Neuron (in vitro differentiated cells): Measurements from ENCODE around the gene NKAP.
"Not testable (repeated sequence)": the region's sequence is repeated elsewhere in the genome, so short reads cannot be mapped to it uniquely, and the experiment has no call there.

Experiments used
- H2AFZ ChIP-seq: one replicate; pipeline ENCODE4 v1.6.1; 2013; ENCODE audit warnings: low read depth, mild to moderate bottlenecking, inconsistent platforms, low read length, moderate library complexity
- H3K27me3 ChIP-seq: one replicate; pipeline ENCODE4 v1.6.1; 2013; ENCODE audit warnings: low read length; ENCODE audit not compliant: insufficient read depth
- H3K36me3 ChIP-seq: one replicate; pipeline ENCODE4 v1.6.1; 2013; ENCODE audit warnings: low read length; ENCODE audit not compliant: insufficient read depth
- H3K4me1 ChIP-seq: one replicate; pipeline ENCODE4 v1.6.1; 2013; ENCODE audit warnings: low read length; ENCODE audit not compliant: insufficient read depth
- H3K4me3 ChIP-seq: 2 replicates; pipeline ENCODE4 v1.5.1; 2013; ENCODE audit warnings: mild to moderate bottlenecking, low read length, moderate library complexity
- H3K9me3 ChIP-seq: one replicate; pipeline ENCODE4 v1.6.1; 2013; ENCODE audit warnings: low read length

NKAP gene

DNA sequence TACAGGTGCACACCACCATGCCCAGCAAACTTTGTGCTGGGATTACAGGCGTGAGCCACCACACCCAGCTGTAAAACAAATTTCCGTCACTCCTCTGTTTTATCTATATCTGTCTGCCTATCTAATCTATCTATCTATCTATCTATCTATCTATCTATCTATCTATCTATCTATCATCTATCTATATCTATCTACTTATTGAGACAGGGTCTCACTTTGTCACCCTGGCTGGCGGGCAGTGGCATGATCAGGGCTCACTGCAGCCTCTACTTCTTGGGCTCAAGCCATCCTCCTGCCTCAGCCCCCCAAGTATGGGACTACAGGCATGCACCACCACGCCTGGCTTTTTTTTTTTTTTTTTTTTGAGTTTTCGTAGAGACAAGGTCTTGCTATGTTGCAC is 27.2 kb downstream of the NKAP start:
- H3K4me1 ChIP-seq: no peaks in the 10 kb centered on the region
- no peaks in the 10 kb centered on the region for H3K36me3 ChIP-seq
- no peak overlapping the region for H2AFZ ChIP-seq
- H3K27me3 ChIP-seq: no peaks in the 10 kb centered on the region
- no peaks in the 10 kb centered on the region for H3K9me3 ChIP-seq
- no peak overlapping the region for H3K4me3 ChIP-seq

- Histone ChIP-seq H2AFZ (no peak overlapping the region), H3K9me3 (no peaks in the 10 kb centered on the region), H3K27me3 (no peaks in the 10 kb centered on the region), H3K4me1 (no peaks in the 10 kb centered on the region), H3K4me3 (no peak overlapping the region), H3K36me3 (no peaks in the 10 kb centered on the region)
Measured at GRCh38 chrX:119900976-119901375, 42.6 kb downstream of the NKAP start.

DNA sequence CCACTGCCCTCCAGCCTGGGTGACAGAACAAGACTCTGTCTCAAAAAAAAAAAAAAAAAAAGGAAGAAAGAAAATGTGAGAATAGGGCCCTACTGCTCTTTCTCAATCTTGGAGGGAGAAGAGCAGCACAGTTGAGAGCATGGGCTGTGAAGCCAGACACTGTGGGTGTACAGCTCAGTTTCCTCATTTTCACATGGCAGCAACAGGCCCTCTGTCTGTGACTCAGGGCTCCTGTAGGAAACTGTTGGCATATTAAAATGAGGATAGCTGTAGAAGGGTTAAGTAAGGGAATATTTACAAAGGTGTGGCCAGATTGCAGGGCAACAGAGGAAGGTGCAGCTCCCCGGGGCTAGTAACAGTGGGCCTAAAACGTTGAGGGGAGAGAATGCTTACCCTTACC is 44.4 kb downstream of the NKAP start:
- H3K9me3 ChIP-seq: no peaks in the 10 kb centered on the region
- H2AFZ ChIP-seq: no peak overlapping the region
- no peak overlapping the region for H3K4me3 ChIP-seq
- no peaks in the 10 kb centered on the region for H3K4me1 ChIP-seq
- H3K27me3 ChIP-seq: no peaks in the 10 kb centered on the region
- H3K36me3 ChIP-seq: no peaks in the 10 kb centered on the region

GRCh38 chrX:119895843-119896326 is 47.7 kb downstream of the NKAP start, which contains the start of gene AKAP14:
AKAP14 (plus strand) TSS chrX:119895893; CDS start chrX:119903224, 7,331 bp downstream.
- Histone ChIP-seq H3K9me3 (no peaks in the 10 kb centered on the region), H2AFZ (no peak within 1 kb of the TSS), H3K36me3 (no peaks in the 10 kb centered on the region), H3K4me3 (no peak within 1 kb of the TSS), H3K4me1 (no peaks in the 10 kb centered on the region), H3K27me3 (no peaks in the 10 kb centered on the region)

GRCh38 chrX:119891961-119892692 is 51.4 kb downstream of the NKAP start:
- H3K4me1 ChIP-seq, H3K9me3 ChIP-seq, H3K36me3 ChIP-seq, H3K4me3 ChIP-seq, H2AFZ ChIP-seq, H3K27me3 ChIP-seq: not testable (repeated sequence)

DNA sequence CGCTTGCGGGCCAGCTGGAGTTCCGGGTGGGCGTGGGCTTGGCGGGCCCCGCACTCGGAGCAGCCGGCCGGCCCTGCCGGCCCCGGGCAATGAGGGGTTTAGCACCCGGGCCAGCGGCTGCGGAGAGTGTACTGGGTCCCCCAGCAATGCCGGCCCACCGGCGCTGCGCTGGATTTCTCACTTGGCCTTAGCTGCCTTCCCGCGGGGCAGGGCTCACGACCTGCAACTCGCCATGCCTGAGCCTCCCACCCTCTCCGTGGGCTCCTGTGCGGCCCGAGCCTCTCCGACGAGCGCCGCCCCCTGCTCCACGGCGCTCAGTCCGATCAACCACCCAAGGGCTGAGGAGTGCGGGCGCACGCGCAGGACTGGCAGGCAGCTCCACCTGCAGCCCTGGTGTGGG is 52.9 kb downstream of the NKAP start:
- not testable (repeated sequence) for H3K4me3 ChIP-seq, H3K9me3 ChIP-seq, H2AFZ ChIP-seq, H3K4me1 ChIP-seq, H3K36me3 ChIP-seq, H3K27me3 ChIP-seq

DNA sequence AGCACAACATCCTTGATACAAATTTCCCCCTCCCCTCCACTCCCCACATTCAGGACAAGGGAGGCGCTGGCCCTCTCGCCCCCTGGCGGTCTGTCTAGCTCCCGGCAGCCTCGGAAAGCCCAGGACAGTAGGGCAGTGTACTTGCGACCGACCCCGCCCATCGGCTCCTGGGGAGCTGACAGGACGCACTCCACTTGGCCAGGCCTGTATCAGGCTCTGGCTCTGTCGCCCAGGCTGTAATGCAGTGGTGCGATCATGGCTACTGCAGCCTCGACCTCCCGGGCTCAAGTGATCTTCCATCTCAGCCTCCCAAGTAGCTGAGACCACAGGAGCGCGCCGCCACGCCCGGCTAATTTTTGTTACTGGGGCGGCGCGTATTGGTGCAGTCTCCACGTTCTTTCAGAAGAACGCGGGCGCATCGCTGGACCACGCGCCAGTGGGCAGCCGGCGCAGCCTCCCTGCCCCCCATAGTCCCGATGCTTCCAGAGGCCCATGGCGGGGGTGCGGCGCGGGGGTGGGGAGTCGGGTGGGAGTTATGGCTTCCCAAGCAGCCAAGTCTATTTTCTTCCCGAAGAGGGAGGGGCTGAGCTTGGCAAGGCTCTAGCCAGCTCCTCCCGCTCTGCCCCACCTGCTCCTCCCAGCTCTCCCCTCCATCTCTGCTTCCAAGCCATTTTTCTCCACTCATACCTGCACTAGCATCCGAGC is 55.7 kb downstream of the NKAP start:
- Histone ChIP-seq H3K27me3 (no peaks in the 10 kb centered on the region), H3K9me3 (no peaks in the 10 kb centered on the region), H2AFZ (no peak overlapping the region), H3K4me1 (no peaks in the 10 kb centered on the region), H3K36me3 (no peaks in the 10 kb centered on the region), H3K4me3 (no peak overlapping the region)

GRCh38 chrX:119885554-119886428 is 57.8 kb downstream of the NKAP start:
- no peaks in the 10 kb centered on the region for H3K9me3 ChIP-seq

DNA sequence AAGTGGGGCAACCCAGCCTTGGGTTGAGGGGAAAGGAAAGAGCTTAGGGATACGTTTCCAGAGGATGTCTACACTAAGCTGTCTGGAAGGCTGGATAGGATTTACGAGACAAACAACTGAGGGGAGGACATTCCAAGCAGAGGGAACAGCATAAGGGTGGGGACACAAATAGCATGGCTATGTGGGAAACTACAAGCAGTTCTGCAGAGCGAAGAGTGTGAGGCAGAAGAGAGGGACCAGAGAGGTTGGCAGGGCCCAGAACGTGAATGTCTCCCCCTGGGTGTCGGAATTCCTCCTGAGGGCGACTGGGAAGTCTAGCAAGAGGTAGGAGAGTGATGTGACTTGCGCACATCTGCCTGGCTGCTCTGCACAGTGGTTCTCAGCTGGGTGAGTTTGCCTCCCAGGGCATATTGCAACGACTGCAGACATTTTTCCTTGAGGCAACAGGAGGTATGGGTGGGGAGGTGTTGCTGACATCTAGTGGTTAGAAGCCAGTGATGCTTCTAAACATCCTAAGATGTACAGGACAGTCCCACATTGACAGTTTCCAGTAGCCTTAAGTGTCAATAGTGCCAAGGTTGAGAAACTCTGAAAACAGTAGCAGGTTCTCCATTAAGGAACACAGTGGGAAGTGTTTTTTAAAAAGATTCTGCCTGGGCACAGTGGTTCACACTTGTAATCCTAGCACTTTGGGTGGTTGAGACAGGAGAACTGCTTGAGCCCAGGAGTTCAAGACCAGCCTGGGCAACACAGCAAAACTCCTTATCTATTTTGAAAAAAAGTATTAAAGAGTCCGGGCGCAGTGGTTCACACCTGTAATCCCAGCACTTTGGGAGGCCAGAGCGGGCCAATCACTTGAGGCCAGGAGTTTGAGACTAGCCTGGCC is 62.8 kb downstream of the NKAP start:
- H3K9me3 ChIP-seq: no peaks in the 10 kb centered on the region
- no peaks in the 10 kb centered on the region for H3K27me3 ChIP-seq
- H3K4me1 ChIP-seq: no peaks in the 10 kb centered on the region
- H2AFZ ChIP-seq: no peak overlapping the region
- H3K4me3 ChIP-seq: no peak overlapping the region
- peaks cover 6% of the 10 kb centered on the region for H3K36me3 ChIP-seq

More at GRCh38 chrX:119885554-119886428, 57.8 kb downstream of the NKAP start:
- Histone ChIP-seq H3K4me1 (no peaks in the 10 kb centered on the region), H3K4me3 (no peak overlapping the region), H3K36me3 (no peaks in the 10 kb centered on the region), H3K27me3 (no peaks in the 10 kb centered on the region), H2AFZ (peak overlapping the region; percentile 10)

GRCh38 chrX:119880076-119880475 is 63.5 kb downstream of the NKAP start:
- Histone ChIP-seq H3K4me1 (no peaks in the 10 kb centered on the region), H3K9me3 (no peaks in the 10 kb centered on the region), H3K36me3 (peaks cover 6% of the 10 kb centered on the region), H2AFZ (no peak overlapping the region), H3K27me3 (no peaks in the 10 kb centered on the region), H3K4me3 (no peak overlapping the region)

DNA sequence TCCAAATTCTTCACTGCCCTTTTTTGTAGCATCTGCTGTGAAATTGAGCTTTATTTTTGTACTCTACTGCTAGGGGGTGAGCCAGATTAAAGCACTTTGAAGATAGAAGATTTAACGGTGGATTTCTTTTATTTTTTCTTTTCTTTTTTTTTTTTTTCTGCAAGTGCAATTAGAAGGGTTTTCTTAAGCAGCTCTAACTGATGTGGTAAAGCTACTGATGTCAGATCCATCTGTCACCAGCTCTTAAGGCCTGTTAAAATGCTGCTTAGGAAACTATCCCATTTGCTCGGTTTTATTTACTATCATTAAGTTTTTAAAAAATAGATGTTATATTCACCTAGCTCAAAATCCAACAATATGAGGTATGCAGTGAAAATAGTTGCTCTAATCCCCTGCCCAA is 64.8 kb downstream of the NKAP start:
- Histone ChIP-seq H3K27me3 (no peaks in the 10 kb centered on the region), H3K36me3 (peaks cover 10% of the 10 kb centered on the region), H3K4me1 (no peaks in the 10 kb centered on the region), H3K4me3 (no peak overlapping the region), H2AFZ (no peak overlapping the region), H3K9me3 (no peaks in the 10 kb centered on the region)

GRCh38 chrX:119871599-119872395 is 71.8 kb downstream of the NKAP start, which contains the start of the genes NDUFA1 and RNF113A:
NDUFA1 (plus strand) TSS chrX:119871832; CDS start chrX:119871912, 80 bp downstream.
RNF113A (minus strand) TSS chrX:119871733; CDS start chrX:119871613, 120 bp downstream.
- Histone ChIP-seq H2AFZ (peak within 1 kb of the TSS; percentile 2), H3K9me3 (no peaks in the 10 kb centered on the region), H3K36me3 (peaks cover 4% of the 10 kb centered on the region), H3K27me3 (no peaks in the 10 kb centered on the region), H3K4me1 (peaks cover 3% of the 10 kb centered on the region), H3K4me3 (peak within 1 kb of the TSS; percentile 60)
